GM12878 (cell line): Measurements from ENCODE around the gene DBN1.

Source experiments
- CEBPB ChIP-seq, 2 experiments: fragments of 150-350 bp in 1 of 2; IDR thresholded peaks; 2 replicates each; pipeline ENCODE4 v1.6.1; 2012 to 2014; ENCODE audit warnings: low read depth in 2 of 2, low read length in 2 of 2, borderline replicate concordance in 1 of 2, inconsistent platforms in 1 of 2
- CTCF ChIP-seq, 3 experiments: IDR thresholded peaks in 2 of 3; conservative IDR thresholded peaks in 1 of 3; 2 replicates each; pipeline ENCODE4 v1.5.1; 2011; ENCODE audit warnings: low read depth in 3 of 3, low read length in 3 of 3, mild to moderate bottlenecking in 3 of 3, control low read depth in 2 of 3, moderate library complexity in 2 of 3, inconsistent platforms in 1 of 3, mixed read lengths in 1 of 3; ENCODE audit not compliant: control insufficient read depth in 2 of 3, insufficient read depth in 1 of 3; ENCODE audit errors: extremely low read depth in 1 of 3
- MTA3 ChIP-seq: IDR thresholded peaks from 2 replicates; pipeline ENCODE4 v1.6.1; 2012; ENCODE audit warnings: low read length, inconsistent platforms, borderline replicate concordance
- NR2C2 ChIP-seq: IDR thresholded peaks from 2 replicates; pipeline ENCODE4 v1.6.1; 2011; ENCODE audit warnings: borderline replicate concordance, low read depth; ENCODE audit not compliant: control insufficient read depth, insufficient read length
- POLR2A ChIP-seq: IDR thresholded peaks from 2 replicates; pipeline ENCODE4 v1.6.1; 2011; ENCODE audit warnings: low read depth, mild to moderate bottlenecking, low read length
- USF2 ChIP-seq: IDR thresholded peaks from 2 replicates; pipeline ENCODE4 v1.6.1; 2011; ENCODE audit warnings: low read depth, low read length, improper control_type of control experiment, borderline replicate concordance
- ZNF217 ChIP-seq: fragments of 450-650 bp; IDR thresholded peaks from 2 replicates; pipeline ENCODE4 v1.6.1; 2017; ENCODE audit warnings: antibody characterized with exemption, mild to moderate bottlenecking

DNA sequence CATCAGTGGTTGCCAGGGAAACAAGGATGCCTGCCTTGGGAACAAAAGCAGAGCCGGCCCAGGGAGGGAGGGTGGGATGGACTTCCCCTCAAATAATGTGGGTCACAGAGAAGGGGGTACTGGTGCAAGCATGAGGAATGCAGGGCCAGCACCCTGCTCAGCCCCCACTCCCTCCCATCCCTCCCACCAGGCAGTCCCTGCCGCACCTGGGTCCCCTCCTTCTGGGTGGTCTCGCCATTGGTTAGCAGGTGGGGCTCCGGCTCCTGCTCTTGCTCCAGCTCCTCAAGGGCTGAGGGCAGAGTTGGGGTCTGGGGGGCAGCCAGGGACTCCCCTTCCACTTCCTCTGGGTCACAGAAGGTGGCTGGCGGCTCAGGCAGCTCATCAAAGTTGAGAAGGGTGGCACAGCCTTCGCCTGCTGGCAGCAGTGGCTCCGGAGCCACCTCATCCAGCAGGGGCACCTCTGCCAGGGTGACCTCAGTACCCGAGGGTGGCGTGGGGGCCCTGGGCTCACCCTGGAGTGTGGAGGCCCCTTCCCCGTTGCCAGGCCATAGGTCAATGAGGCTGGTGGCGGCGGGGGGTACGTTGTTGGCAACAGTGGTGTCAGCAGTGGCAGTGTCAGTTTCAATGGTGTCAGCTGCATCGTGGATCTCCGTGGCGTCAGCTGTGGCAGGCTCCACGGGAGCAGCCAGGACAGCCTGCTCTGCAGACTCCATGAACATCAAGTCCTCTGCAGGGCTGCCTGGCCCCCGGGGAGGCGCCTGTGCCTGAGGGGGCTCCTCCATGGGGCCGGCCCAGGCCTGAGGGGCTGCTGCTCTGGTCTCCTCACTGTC, 15.4 kb downstream of the DBN1 start:
- TF ChIP-seq ZNF217 (no peak), MTA3 (no peak), CTCF (IDR thresholded peaks at IDR 0.05 in 2 of 3, conservative IDR thresholded peaks at IDR 0.05 in 1 of 3; ENCODE audit: control insufficient read depth in 2 of 3, extremely low read depth in 1 of 3, insufficient read depth in 1 of 3, low read depth in 3 of 3, low read length in 3 of 3) (no peak), CEBPB (IDR thresholded peaks at IDR 0.05; ENCODE audit: borderline replicate concordance in 1 of 2, low read depth in 2 of 2, low read length in 2 of 2) (no peak), POLR2A (no peak), NR2C2 (no peak), USF2 (no peak)
